GM12878 (cell line): ENCODE results near the gene IPO8. TPM values are rescaled to one million over a fixed set of nuclear protein-coding genes. Genes with fewer than 3 reads are reported as not detected.

ENCODE experiments used
- BHLHE40 ChIP-seq, 2 experiments: fragments of 450-650 bp in 1 of 2; IDR thresholded peaks; 2 replicates each; pipeline ENCODE4 v1.6.1; 2011 to 2017; ENCODE audit warnings: low read depth in 2 of 2, borderline replicate concordance in 1 of 2, improper control_type of control experiment in 1 of 2, low read length in 1 of 2, mild to moderate bottlenecking in 1 of 2
- CBX3 ChIP-seq: fragments of 200-600 bp; sonication (generic); IDR thresholded peaks from 2 replicates; pipeline ENCODE4 v1.6.1; 2016; ENCODE audit warnings: low read depth, borderline replicate concordance
- ELK1 ChIP-seq: IDR thresholded peaks from 2 replicates; pipeline ENCODE4 v1.6.1; 2012; ENCODE audit warnings: low read depth, low read length, improper control_type of control experiment
- HCFC1 ChIP-seq: fragments of 150-350 bp; IDR thresholded peaks from 2 replicates; pipeline ENCODE4 v1.6.1; 2014; ENCODE audit warnings: low read length
- JUNB ChIP-seq: IDR thresholded peaks from 2 replicates; pipeline ENCODE4 v1.6.1; 2016; ENCODE audit warnings: antibody characterized with exemption, mild to moderate bottlenecking
- LARP7 ChIP-seq: fragments of 450-650 bp; IDR thresholded peaks from 2 replicates; pipeline ENCODE4 v1.6.1; 2017; ENCODE audit warnings: mild to moderate bottlenecking
- MEF2B ChIP-seq: fragments of 450-650 bp; IDR thresholded peaks from 2 replicates; pipeline ENCODE4 v1.6.1; 2018; ENCODE audit warnings: mild to moderate bottlenecking, moderate library complexity; ENCODE audit not compliant: partially characterized antibody, poor library complexity, severe bottlenecking
- PBX3 ChIP-seq: IDR thresholded peaks from 2 replicates; pipeline ENCODE4 v1.6.1; 2011; ENCODE audit warnings: mild to moderate bottlenecking, low read depth, low read length, moderate library complexity; ENCODE audit not compliant: insufficient replicate concordance
- SIX5 ChIP-seq: IDR thresholded peaks from 2 replicates; pipeline ENCODE4 v1.6.1; 2011; ENCODE audit warnings: mild to moderate bottlenecking, low read depth, low read length, moderate library complexity; ENCODE audit not compliant: severe bottlenecking
- SMC3 ChIP-seq: IDR thresholded peaks from 2 replicates; pipeline ENCODE4 v1.6.1; 2011; ENCODE audit warnings: low read length, improper control_type of control experiment, borderline replicate concordance
- SREBF1 ChIP-seq: IDR thresholded peaks from 2 replicates; pipeline ENCODE4 v1.6.1; 2012; ENCODE audit warnings: mild to moderate bottlenecking, low read length
- USF1 ChIP-seq: IDR thresholded peaks from 2 replicates; pipeline ENCODE4 v1.6.1; 2011; ENCODE audit warnings: borderline replicate concordance, low read depth, mild to moderate bottlenecking, moderate library complexity, mixed read lengths, low read length; ENCODE audit not compliant: insufficient read depth; ENCODE audit errors: extremely low read length
- WRNIP1 ChIP-seq: IDR thresholded peaks from 2 replicates; pipeline ENCODE4 v1.6.1; 2011; ENCODE audit warnings: low read depth, low read length, improper control_type of control experiment, borderline replicate concordance
- ZNF24 ChIP-seq: fragments of 450-650 bp; IDR thresholded peaks from 2 replicates; pipeline ENCODE4 v1.6.1; 2017; ENCODE audit warnings: antibody characterized with exemption, mild to moderate bottlenecking
- ZNF274 ChIP-seq: IDR thresholded peaks from one replicate; pipeline ENCODE4 v1.8.0; 2011; ENCODE audit not compliant: insufficient read length, insufficient read depth
- polyA plus RNA-seq, 11 experiments: library from polyadenylated mRNA; depleted of rRNA in 4 of 11; unstranded in 6 of 11; stranded (reverse) in 5 of 11; fragments of >200 nt; fragmentation: Nextera tagmentation in 4 of 11; fragmentation: Illumina TruSeq in 1 of 11; extraction: Ambion mirVana in 4 of 11; extraction: Trizol in 1 of 11; gene quantifications; 1 replicate in 1 of 11; 2 replicates in 10 of 11; pipeline versions ENCODE4 v1.2.1 to v1.2.3, GENCODE V29; 2011 to 2016; ENCODE audit warnings: inconsistent platforms in 2 of 11, missing spikeins in 2 of 11, low read depth in 1 of 11
- total RNA-seq, 4 experiments: library from RNA; depleted of rRNA in 3 of 4; stranded (reverse); fragments of >200 nt in 3 of 4; fragmentation: Illumina TruSeq in 1 of 4; extraction: Trizol in 1 of 4; gene quantifications; 2 replicates each; pipeline versions ENCODE4 v1.2.1 to v1.2.3, GENCODE V29; 2013 to 2021
- TF ChIP-seq, protein P1 (sequence below): fragments of 450-650 bp; IDR thresholded peaks from 2 replicates; pipeline ENCODE4 v1.6.1; 2017; ENCODE audit warnings: antibody characterized with exemption, mild to moderate bottlenecking, moderate library complexity

The IPO8 gene
- total and polyA plus RNA-seq, 10 of the 15 experiments (the other 5 are each of a cell fraction or from before 2014, with no cell fraction given): 6.9 to 38.5 (median 15.1) TPM

DNA sequence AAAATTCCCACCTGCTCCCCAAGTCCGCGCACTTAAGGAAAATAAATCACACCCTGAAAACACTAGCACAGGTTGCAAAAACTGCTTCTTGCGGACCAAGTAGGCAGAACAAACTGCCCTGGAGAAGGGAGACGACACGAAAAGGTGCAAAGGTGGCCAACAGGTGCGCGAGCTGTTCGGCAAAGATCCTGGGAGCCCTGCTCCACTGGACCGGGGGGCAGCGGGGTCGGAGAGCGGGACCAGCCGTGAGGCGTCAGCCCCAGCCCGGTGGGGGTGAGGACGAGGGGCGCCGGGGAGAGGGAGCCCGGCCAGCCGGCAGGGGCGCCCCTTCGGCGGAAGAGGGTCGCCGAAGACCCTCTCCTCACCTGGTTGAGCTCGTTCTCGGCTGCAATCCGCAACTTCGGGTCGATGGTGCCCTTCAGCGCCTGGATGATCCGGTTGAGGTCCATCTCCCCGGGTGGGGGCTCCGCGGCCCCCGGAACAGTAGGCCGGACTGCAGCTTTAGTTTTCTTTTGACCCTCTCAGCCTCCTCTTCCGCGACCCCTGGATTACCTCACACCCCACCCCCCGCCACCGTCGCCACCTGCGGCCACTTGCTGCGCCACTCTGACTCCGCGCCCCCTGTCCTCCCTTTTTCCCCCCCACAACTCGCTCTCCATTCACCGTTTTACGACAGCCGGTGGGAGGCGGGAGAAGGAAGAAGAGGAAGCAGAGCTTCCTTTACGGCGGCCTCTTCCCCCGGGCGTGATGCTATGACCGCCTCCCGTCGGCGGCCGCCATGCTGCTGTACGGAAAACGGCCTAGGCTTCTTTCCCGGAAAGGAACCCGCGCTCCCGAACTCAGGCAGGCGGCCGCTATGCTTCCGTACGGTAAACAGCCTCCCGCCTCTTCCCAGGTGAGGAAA lies at the start of gene IPO8 (continued):
- TF ChIP-seq JUNB (no peak), CBX3 (no peak), SMC3 (no peak), PBX3 (no peak), LARP7 (peak; percentile 58; the same call in 1 of the 2 replicates), ZNF24 (no peak), SIX5 (peak; percentile 82), SREBF1 (peak; percentile 24; the same call in 1 of the 2 replicates), HCFC1 (peak; percentile 90), BHLHE40 (IDR thresholded peaks at IDR 0.05; ENCODE audit: borderline replicate concordance in 1 of 2, low read depth in 2 of 2, low read length in 1 of 2) (peak in 1 of 2 experiments; percentile 21; a peak in 2 of 4 replicates), WRNIP1 (0 out of 2 replicates have a peak, but pooled peaks have one; percentile 22), ZNF274 (no peak), USF1 (no peak), ELK1 (0 out of 2 replicates have a peak, but pooled peaks have one; percentile 44), MEF2B (peak; percentile 47)
- TF ChIP-seq, protein P1, sequence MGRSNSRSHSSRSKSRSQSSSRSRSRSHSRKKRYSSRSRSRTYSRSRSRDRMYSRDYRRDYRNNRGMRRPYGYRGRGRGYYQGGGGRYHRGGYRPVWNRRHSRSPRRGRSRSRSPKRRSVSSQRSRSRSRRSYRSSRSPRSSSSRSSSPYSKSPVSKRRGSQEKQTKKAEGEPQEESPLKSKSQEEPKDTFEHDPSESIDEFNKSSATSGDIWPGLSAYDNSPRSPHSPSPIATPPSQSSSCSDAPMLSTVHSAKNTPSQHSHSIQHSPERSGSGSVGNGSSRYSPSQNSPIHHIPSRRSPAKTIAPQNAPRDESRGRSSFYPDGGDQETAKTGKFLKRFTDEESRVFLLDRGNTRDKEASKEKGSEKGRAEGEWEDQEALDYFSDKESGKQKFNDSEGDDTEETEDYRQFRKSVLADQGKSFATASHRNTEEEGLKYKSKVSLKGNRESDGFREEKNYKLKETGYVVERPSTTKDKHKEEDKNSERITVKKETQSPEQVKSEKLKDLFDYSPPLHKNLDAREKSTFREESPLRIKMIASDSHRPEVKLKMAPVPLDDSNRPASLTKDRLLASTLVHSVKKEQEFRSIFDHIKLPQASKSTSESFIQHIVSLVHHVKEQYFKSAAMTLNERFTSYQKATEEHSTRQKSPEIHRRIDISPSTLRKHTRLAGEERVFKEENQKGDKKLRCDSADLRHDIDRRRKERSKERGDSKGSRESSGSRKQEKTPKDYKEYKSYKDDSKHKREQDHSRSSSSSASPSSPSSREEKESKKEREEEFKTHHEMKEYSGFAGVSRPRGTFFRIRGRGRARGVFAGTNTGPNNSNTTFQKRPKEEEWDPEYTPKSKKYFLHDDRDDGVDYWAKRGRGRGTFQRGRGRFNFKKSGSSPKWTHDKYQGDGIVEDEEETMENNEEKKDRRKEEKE: no peak
